NK-92 (cell line): Measurements from ENCODE around the gene GATB.

ENCODE experiments used
- DNase-seq: peaks from one replicate; lab custom pipeline; 2025; ENCODE audit not compliant: unreplicated experiment; lab: John Stamatoyannopoulos, UW

The GATB gene

DNA sequence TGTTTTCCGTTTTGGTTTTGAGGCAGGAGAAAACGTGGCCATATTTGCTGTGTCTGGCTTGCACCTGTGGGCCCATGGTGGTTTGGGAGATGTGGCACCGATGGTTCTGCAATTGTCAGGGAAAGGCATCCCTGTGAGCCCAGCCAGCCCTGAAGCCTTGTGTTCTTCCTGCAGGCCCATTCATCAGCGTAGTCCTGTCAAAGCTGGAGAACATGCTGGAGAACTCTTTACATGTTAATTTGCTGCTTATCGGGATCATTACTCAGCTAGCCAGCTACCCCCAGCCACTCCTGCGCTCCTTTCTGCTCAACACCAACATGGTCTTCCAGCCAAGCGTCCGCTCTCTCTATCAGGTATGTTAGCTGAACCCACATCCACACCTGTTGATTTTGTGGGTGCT, 104.7 kb downstream of the GATB start:
- DNase-seq, result no peak

DNA sequence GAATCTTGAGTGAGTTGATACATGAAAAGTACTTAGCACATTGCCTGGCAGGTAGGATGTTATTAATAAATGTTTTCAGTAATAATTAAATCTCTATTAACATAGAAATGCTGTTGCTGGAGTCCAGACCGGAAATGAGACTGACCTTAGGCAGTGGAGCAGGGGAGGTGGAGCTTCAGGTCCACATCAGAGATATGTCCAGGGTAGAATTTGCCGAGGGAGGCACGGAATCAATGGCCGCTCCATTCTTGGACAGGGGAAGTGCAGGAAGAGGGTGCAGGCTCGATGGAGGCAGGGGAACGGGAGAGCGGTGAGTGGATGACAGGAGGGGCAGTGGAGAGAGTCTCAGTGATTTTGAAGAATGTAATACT, 107.3 kb downstream of the GATB start:
- DNase-seq, result no peak

DNA sequence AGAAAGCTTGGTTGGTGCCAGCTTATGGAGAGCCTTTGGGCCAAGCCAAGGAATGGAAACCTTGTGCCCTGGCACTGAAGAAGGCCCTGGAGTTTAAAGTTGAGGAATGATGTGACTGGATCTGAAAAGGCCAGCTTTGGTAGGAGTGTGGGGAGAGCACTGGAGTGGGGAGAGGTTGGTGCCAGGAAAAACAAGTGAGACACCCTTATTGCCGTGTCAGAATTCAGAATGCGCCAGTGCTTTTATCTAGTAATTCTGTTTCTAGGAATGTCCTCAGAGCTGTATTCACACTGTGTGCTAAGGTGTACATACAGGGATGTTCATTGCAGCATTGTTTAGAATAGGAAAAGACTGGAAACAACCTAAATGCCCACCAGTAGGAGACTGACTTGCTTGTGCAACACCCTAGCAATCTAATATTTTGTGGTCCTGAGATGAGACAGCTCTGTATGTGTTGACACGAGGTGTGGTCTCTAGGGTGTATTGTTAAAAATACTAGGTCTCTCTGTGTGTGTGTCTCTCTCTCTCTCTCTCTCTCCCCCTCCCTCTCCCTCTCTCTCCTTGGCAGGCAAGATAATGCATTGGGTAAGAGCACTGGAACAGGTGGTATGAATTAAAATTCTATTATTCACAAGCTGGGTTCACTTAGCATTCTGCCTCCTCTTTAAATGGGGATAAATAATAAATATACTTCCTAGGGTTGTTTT, 107.8 kb downstream of the GATB start:
- DNase-seq, result no peak

DNA sequence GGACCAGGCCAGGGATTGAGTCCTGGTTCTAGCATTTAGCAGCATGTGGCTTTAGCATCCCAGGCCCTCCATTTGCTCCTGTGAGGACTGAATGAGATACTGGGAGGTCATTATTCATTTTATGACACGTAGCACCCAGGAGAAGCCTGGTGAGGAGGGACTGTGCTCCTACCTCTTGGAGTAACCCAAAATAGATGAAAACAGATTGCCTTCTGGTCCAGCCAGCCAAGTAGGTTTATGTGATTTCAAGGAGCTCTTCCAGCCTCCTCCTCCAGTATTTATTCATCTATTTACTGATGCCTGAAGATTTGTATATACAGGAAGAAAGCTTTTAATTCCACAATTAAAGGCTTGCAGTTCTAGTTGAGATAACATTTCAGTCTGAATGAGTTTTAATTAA, 109.3 kb downstream of the GATB start:
- DNase-seq, result no peak

DNA sequence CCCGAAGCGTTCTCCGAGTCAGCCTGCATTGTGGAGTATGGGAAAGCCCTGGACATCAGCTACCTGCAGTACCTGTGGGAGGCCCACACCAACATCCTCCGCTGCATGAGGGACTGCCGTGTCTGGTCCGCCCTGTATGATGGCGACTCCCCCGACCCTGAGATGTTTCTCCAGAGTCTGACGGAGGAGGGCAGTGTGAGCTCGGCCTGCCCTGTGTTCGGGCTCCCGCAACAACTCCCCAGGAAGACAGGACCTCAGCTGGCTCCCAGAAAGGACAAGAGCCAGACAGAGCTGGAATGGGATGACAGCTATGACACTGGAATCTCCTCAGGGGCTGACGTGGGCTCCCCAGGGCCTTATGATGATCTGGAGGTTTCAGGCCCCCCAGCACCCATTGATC, 111.3 kb downstream of the GATB start:
- no peak for DNase-seq

DNA sequence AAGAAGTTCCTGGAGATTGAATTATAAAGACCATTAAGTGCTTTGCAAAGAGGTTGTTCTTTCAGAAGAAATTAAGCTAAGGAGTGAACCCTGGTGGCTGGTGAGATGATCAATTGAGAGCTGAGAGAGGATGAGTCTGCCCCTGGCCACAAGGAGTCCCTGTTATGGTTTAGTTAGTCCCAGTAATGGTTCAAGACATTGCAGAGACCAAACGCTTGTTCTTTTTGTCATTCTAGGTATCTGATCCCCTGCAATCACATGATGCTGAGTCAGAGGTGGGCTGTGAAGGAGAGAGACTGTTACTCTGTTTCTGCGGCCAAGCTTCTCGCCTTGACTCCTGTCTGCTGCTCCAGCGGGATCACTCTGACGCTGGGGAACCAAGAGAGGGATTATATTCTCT, 114.5 kb downstream of the GATB start:
- DNase-seq, result no peak

DNA sequence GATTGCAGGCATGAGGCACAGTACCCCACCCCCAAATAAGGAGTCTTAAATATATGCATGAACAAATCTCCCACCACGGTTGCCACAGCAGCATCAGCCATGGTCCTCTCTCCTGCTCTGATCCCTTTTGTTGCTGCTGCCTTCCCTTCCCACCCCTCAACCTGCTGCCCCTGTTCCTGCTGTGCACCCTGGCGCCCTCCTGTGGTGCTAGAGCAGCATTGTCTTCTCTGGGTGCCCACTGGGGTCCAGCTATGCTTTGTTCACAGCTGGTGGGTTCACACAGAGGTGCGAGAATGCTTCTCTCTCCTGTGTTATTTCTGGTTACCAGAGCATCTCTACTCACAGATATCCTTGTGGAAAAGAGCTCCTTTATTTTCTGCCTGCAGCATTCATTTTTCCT, 116.2 kb downstream of the GATB start:
- DNase-seq, result no peak

DNA sequence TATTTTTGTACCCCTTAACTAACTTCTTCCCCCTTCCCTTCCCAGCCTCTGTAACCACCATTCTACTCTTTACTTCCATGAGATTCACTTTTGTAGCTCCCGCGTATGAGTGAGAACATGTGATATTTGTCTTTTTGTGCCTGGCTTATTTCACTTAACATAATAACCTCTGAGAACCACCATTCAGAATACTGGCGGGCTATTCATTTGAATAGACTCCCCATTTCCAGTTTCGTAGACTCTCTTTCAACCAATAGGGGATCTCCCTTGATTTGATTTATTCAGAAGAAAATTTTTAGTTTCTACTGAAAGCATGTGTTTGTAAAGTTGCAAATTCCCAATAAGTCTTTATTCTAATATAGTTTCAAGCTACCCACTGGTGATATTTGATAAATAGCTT, 117.2 kb downstream of the GATB start:
- no peak for DNase-seq

DNA sequence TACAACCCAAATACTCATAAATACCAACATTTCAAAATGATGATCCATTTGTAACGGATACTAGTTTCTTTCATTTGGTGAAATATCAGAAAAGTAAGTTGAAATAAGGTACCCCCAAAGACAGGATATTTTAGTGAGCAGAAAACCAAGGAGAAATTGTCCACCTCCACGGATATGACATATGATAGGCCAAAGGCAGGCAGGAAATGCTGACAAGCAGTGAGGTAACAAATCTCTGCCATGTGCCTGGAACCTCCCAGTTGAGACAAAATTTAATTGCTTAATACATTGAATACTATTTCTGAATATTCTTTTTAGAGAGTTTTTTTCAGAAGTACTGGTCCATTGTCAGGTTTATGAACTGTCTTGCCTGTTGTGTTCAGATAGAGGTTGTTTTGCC, 118.8 kb downstream of the GATB start:
- DNase-seq, result no peak

DNA sequence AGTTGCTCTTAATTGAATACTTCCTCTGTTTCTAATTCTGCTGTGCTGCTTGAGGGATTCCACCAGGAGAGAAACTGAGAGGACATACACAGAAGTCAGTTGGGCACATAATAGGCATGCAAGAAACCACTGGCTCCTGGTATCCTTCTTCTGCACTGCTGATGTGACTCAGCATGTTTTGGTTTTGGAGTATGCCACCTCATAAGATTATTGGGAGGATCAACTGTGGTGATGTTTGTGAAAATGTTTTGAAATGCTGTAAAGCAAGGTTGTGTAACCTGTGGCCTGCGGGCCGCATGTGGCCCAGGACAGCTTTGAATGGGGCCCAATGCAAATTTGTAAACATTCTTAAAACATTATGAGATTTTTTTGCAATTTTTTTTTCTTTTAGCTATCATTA, 119.6 kb downstream of the GATB start:
- no peak for DNase-seq

DNA sequence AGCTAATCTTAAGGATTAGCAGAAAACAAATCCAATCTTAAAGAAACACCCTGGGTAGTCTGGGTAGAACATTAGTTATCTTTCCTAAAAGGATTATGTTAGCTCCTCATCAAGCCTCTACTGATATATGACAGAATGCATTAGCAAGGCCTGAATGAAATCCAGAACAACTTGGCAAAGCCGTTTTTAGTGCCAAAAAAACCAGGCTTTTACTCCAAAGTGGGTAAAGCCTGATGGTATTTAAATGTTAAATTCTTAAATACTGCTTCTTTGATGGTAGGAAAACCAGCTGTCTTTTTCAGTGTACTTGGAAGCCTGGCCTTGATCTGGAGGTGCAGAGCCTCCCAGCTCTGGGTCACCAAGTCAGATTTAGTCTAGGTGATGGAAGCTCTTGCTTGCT, 120.4 kb downstream of the GATB start:
- DNase-seq, result no peak

DNA sequence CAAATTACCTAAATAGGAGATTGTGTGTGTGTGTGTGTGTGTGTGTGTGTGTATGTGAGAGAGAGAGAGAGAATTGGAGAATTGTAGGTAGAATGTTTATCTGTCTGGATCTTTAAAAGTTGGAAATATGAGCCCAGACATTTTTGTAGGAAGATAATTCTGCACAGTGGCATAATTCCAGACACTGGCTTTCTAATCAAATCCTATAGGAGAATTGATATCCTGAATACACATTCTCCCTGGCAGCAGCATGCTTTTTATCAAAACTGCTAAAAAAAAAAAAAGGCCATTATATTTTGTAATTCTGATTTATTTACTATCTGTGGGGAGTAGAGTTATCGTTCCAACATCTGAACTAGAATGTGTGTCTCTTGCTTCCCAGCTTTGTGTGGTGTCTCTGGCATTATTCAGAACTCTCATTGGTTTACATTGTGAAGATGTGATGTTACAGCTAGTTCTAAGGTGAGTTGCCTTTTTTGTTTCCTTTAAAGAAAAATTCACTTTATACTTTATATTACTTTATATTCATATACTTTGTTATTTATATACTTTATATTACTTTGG, 122.4 kb downstream of the GATB start:
- no peak for DNase-seq

DNA sequence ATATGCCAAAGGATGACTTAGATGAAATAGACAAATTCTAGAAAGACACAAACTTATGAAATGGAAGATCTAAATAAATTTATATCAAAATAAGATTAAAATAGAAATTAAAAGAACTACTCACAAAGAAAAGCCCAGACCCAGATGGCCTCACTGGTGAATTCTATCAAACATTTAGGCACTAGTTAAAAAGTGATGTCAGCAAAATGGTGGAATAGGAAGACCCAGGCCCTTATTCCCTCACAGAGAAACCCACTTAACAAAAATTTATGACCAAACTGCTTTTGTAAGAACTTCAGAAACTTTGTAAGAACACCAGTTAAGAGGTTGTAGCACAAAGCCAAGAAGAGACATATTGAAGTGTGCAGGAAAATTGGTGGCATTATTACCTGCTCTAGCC, 129.5 kb downstream of the GATB start:
- no peak for DNase-seq

DNA sequence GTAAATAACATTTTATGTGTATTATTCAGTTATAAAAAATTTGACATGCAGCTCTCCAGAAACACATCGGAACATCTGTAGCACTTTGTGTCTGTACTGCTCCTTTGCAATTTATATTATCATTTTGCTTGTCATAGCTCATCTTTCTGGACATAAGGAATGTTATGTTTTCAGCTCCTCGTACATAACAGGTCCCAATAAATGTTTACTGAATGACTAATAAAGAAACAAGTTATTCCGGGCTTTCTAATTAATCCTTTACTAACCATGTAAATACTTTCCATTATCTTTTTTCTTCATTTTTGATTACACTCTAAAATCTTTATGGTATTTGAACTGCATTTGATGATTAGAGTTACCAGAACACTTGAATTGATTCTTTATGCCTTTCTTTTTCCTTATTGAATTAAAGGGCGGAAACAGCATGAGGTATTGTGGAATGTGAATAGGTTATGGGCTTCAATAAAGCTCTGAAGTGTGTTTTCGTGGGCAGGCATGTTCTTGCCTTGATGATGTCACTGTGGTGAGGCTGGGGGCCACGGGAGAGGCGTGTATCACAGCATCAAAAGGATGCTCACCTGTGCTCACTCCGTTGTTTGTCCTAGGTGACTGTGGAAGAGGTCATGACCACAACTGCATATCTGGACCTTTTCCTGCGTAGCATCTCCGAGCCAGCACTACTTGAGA, 131.6 kb downstream of the GATB start:
- no peak for DNase-seq

DNA sequence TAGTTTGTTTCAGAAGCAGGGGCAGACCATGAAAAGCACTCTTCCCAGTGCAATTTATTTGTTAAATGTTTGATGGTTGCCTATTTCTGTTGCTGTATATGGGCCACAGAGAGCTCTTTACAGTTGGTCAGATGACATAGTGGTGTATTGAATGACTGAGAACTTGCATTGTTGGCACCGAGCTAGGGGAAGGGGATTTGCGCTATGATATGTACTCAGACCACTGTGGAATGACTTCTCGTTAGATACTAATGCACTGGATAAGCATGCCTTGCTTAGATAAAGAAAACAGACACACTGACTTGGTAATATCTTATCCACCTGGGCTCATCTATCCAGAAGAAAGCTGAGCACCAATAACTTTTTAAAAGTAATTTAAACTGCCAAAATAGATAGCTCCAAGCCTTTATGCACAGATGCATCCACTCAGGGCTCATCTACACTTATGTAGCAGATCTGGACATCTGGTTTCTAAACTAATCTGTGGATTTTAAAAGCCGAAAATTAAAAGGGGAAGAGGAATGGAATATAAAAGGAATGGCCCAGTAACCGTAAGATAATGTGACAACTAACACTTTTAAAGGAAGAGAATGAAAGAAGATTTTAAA, 132.7 kb downstream of the GATB start:
- no peak for DNase-seq

DNA sequence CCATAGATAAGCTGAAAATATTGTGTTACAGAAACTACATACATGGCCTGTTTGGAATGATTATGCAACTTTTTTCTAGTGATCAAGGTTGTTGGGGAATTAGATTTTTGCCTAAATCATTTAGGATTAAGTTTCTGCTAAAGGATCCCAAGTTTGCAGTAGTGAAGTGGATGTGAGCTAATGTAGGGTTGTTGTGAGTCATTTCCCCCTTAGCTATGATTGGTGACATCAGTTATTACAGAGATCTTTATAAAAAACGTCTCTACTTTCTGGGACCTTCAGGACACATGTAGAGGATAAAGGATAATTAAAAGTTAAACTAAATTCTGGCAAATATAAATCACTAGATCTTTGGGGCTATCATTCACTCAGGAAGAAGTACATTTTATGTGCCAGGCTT, 133.3 kb downstream of the GATB start:
- no peak for DNase-seq

DNA sequence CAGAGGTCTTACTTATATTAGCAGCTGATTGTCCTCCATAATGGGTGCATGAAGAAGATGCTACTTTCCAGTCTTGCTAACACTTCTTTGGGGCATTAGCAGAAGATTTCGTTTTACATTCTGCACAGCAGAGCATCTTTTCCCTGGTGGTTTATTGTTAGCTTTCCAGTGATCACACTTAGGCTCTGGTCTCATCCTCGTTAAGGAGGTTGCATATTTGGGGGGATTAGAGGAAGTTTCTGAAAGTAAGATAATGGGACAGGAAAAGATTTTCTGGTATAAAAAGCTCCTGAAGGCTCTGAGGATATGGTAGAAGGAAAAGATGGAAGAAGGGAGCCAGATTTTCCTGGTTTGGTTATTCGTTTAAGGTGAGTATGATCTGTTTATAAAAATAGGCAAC, 134.1 kb downstream of the GATB start:
- DNase-seq, result no peak

DNA sequence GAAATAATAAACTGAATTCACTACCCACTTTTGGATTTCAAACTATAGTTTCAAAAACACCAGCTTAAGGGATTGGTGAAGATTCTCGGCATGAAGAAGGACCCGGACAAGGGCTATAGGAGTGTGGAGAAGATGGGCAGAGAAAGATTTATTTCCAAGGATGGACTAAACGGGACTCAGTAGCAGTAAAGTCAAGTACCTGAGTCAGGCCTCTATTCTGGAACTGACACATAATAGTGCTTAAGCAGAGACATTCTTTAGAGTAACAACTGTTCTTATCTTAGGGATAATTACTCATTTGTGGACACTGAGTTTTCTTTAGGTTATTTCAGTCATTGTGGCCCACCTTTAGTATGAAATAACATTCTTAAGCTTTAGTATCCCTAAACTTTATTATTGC, 134.6 kb downstream of the GATB start:
- DNase-seq, result no peak

DNA sequence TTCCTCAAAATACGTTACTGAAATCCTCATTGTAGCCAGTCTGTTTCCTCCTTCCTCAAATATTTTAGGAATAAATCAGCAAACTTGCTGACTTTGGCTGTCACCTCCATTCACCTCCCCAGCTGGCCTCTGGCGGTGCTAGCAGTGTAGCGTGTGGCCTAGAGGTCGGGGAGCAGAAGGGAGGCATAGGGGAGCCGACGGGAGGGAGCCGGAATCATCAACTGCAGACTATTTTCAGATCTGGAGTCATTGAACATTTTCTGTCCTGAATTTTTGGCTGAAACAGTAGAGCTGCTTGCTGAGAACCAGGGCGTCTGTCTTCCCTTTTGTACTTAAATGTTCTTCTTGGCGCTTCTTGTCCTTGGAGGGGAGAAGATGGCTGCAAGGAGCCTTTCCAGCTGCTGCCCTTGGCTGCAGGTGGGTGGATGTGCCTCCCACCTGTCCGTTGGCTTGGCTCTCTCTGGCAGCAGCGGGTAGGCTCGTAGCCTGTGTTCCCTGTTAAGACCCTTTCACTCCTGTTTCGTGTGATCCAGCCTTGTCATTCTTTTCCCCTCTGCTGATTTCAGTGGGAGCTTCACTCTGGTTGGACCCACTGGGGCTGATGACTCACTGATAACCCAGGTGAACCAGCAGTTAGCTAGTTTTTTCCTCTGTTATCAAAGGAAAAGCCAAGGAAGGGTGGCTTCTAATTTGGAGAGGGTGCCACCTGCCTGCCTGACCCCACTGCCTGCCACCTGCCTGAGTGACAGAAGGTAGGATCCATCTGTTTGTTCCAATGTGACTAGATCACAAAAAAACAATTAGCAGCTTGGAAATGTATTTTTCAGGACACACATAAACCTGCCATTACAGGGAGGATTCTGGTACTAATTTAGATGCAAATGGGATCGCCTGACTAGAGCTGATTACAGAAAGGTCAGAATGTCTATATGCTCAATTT, 135.9 kb downstream of the GATB start:
- DNase-seq, result no peak
